Endometrial microvascular endothelial cells (primary cell): ENCODE data around the gene TRIP10. TPM values are rescaled to one million over a fixed set of nuclear protein-coding genes. Genes with fewer than 3 reads are reported as not detected.
"Not testable (repeated sequence)": the region's sequence is repeated elsewhere in the genome, so short reads cannot be mapped to it uniquely, and the experiment has no call there.

Source experiments
- in situ Hi-C: cut with HindIII; loops from 2 replicates; pipeline ENCODE4 v1.10.0; 2017; ENCODE audit warnings: low sequenced_read_pairs, low pct_unique_long_range_greater_than_20kb; ENCODE audit errors: inconsistent ontology term
- total RNA-seq: library from RNA; depleted of rRNA; stranded (reverse); fragments of >200 nt; gene quantifications from one replicate; pipeline ENCODE4 v1.2.3, GENCODE V29; 2015; ENCODE audit errors: inconsistent ontology term

Gene TRIP10
- total RNA-seq, 1 donor from 2014 or later = 60.7 TPM

DNA sequence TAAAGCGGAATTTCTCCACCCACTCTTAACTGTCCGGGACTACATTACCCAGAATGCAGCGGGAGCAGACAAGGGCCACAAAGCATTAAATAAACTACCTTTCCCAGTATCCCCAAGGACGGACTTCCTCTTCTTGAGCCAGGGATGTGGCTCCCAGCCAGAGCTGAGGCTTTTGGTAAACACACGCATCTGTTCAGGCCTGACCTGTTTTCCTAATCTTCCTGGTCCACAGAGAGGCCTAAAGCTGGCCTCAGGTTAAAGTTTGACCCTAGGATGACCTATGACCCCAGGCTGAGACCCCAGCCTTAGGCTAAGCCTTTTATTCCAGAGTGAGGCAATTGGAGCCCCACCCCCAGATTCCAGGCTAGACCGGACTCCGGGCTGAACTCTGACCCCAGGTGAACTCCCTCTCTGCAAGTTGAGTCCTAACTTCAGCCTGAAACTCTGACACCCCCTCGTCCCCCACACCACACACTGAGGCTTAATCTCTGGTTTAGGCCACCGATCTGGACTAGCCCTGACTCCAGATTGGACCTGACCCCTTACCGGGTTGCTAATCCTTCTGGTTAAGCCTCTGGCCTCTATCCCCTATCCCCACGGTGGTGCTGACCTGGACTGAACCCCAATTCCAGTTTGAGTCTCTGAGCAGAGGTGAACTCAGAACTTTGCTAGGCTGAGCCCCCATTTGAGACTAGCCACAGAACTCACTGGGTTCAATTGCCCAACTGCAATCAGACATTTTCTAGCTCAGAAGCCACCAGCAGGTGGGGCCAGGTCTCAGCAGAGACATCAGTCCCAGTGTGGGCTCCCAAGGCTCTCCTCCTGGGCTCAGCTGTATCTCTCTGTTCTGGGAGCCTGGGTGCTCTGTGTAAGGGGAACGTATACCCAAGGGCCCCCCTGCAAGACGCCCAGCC, 1.4 kb upstream of the TRIP10 start:
- in situ Hi-C loops = no loop called here

DNA sequence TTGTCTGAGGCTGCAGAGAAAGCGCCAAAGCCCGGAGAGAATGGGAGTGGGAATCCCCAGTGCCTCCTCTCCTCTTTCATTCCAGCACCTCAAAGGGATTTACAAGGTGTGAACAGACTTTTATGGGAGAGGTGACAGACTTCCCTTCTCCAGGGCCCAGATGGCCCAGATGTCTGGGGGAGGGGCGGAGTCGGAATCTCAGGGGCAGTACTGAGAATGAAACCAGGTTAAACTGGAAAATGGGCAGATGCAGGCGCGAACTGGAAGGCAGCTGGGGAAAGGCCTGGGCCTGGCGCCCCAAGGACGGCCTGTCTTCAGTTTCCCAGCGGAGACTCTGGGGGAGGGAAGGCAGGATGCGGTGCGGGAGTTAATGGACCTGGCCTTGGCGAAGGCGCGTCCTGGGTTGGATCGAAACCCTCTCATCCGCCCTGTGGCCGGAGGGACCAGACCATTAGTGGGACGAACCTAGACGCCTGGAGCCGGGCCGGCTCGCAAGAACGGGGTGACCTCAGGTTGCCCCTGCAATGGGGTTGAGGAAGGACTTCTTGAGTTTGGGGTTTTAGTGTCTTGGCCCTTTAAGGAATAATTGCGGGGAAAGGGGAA, 592 bp upstream of the TRIP10 start:
- in situ Hi-C loops = no loop called here

DNA sequence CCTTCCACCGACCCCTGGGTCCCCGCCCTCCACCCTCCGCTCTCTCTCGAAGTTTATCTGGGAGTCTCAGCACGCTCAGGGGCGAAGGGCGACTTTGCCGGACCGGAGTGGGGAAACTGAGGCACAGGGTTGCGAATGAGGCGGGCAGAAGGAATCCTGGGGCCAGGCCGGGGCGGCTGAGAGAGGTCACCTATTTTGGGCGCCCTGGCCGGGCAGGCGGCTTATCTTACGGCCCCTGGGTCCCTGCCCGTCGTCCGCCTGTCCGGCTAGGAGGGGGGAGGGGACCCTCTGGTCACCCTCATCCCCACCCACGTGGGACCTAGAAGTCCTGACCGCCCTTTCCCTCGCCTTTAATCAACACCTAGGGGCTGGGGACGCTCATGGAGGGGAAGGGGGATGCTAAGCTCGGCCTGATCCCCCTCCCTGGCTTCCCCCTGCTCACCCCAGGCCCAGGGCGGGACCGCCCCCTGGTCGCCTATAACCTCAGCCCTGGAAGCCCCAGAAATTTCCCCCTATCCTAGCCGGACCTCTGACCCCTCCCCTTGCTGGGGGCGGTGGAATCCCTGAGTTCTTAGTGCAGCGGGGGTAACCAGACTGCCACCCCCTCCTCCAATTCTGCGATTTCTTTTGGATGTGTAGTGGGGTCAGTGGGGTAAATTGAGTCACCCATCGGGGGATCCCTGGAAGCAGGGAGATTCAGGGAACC, 556 bp downstream of the TRIP10 start:
- in situ Hi-C loops = no loop called here

DNA sequence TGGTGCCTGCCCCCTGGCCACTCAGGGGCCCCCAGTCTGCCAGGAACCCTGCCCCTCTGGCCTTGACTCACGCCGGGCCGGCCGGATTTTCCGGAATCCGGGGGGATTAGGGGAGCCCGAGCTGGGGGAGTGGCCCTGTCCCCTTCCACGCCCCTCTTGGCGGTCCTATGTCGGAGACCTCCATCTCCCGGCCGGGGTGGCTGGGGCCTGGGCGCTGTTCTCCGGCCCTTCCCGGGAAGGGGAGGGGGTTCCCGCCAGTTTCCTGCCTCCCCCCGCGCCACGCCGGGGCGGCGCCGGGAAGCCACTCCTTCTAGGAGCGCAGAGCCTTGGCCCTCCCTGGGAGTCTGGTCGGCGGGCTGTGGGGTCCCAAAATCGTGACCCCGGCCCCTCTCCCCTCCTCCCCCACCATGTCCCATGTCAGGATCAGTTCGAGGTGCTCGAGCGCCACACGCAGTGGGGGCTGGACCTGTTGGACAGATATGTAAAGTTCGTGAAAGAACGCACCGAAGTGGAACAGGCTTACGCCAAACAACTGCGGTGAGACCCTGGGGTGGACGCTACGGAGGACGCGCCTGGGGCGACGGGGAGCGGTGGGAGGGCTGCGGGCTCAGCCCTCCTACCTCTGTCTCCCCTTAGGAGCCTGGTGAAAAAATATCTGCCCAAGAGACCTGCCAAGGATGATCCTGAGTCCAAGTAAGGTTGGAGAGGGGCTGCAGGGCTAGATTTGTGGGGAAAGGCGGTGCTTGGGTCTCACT, 1.3 kb downstream of the TRIP10 start:
- in situ Hi-C loops = no loop called here

DNA sequence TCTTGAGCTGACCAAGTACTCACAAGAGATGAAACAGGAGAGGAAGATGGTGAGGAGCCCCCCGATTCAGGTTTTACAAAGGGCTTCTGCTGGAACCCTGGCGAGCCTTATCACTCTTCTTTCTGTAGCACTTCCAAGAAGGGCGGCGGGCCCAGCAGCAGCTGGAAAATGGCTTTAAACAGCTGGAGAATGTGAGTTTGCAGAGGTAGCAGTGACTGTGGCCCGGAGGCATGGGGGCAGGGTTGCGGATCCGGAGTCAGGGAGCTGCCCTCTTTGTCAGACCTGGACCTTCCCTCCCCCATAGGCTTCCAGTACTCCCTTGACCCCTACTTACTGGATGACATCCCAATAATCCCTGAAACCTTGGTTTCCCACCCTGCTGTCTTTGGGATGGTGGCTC, 3.6 kb downstream of the TRIP10 start:
- in situ Hi-C loops = no loop called here

DNA sequence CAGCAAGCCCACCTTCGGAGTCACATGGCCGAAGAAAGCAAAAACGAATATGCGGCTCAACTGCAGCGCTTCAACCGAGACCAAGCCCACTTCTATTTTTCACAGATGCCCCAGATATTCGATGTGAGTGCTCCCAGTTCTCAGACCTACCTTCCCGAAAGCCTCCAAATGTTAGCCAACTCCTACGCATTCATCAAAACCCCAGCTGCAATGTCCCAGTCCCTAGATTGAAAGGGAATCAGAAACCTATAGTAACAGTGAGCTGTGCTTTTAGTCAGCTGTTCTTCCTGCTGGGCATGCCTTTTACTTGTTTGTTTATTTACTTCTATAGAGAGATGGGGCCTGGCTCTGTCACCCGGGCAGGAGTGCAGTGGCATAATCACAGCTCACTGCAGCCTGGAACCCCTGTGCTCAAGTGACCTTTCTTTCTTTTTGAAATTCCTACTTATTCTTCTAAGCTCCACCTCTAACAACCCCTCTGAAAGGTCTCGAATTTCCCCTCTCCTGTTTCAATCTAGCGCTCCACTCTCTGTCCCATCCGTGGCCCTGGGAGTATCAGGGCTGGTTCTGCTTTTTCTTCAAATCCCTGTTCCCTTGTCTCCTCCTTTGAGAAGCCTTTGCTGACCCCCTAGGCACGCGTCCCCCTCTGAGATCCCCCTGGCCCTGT, 4.4 kb downstream of the TRIP10 start:
- in situ Hi-C loops = no loop called here

DNA sequence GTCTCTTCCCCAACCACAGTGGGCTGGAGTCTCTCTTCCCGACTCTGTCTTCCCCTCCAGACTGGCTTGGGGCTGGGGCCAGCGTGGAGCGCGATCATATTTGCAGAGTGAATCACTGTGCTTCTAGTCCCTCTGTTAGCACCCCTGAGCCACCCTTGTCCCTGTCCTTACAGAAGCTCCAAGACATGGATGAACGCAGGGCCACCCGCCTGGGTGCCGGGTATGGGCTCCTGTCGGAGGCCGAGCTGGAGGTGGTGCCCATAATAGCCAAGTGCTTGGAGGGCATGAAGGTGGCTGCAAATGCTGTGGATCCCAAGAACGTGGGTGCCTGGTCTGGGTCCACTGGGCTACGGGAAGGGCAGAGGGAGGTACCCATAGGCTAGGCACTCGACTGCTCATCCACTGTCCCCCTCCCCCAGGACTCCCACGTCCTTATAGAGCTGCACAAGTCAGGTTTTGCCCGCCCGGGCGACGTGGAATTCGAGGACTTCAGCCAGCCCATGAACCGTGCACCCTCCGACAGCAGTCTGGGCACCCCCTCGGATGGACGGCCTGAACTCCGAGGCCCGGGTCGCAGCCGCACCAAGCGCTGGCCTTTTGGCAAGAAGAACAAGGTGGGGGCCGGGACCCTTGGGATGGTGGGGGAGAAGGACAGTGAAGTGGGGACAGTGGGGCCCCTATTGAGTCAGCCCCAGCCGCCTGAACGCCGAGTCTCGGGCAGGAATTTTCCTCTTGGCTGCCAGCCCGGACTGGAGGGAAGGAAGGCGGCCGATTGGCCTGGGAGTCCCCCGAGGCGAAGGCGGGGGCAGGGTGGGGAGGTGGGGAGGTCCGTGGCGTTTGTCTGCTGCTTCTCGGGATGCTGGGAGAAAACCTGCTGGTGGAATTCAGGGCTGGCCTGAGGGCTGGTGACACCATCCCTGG, 5.2 kb downstream of the TRIP10 start:
- in situ Hi-C loops = no loop called here

DNA sequence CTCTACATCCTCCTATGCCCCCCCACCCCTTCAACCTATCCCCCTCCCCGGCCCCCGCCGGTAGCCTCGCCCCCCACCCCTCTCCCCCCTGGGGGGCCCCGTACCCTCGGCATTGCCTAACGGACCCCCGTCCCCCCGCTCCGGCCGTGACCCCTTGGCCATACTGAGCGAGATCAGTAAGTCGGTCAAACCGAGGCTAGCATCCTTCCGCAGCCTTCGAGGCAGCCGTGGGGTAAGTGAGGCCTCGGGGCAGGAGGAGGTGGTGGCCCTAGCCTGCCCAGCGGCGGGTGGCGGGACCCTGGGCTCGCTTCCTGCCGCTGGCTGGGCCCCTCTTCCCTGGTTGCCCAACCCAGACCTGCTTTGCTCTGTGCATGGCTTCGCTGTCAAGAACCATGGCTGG, 6.5 kb downstream of the TRIP10 start:
- in situ Hi-C loops = no loop called here

DNA sequence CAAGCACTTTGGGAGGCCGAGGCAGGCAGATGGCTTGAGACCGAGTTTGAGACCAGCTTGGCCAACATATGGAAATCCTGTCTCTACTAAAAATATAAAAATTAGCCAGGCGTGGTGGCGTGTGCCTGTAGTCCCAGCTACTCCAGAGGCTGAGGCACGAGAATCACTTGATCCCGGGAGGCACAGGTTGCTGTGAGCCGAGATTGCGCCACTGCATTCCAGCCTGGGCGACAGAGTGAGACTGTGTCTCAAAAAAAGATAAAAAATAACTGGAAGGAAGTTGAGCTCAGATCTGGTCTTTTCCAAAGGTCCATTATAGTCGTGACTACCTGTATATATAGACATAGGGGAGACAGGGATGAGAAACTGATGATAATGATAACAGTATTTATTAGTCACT, 9.1 kb downstream of the TRIP10 start:
- in situ Hi-C loops = not testable (repeated sequence)

DNA sequence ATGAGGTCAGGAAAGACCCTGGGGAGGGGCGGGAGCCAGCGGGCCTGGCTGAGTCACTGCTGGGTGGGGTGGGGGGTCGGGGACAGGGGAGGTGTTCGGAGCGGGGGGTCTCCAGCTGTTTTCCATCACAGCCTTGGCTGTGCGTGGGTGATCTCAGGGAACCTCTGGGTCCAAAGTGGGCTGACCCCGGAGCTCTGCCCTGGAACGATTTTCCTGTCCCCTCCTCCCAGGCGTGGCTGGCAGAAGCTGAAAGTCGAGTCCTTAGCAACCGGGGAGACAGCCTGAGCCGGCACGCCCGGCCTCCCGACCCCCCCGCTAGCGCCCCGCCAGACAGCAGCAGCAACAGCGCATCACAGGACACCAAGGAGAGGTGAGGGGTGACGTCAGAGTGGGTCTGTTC, 10.6 kb downstream of the TRIP10 start:
- in situ Hi-C loops = no loop called here

DNA sequence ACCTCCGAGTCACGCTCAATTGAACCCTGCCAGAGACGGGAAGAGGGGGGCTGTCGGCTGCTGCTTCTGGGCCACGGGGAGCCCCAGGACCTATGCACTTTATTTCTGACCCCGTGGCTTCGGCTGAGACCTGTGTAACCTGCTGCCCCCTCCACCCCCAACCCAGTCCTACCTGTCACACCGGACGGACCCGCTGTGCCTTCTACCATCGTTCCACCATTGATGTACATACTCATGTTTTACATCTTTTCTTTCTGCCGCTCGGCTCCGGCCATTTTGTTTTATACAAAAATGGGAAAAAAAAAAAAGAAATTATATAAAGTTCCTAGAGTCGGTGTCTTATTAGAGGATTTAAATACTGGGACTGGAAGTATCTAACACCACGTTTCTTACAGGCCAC, 11.7 kb downstream of the TRIP10 start:
- in situ Hi-C loops = no loop called here

DNA sequence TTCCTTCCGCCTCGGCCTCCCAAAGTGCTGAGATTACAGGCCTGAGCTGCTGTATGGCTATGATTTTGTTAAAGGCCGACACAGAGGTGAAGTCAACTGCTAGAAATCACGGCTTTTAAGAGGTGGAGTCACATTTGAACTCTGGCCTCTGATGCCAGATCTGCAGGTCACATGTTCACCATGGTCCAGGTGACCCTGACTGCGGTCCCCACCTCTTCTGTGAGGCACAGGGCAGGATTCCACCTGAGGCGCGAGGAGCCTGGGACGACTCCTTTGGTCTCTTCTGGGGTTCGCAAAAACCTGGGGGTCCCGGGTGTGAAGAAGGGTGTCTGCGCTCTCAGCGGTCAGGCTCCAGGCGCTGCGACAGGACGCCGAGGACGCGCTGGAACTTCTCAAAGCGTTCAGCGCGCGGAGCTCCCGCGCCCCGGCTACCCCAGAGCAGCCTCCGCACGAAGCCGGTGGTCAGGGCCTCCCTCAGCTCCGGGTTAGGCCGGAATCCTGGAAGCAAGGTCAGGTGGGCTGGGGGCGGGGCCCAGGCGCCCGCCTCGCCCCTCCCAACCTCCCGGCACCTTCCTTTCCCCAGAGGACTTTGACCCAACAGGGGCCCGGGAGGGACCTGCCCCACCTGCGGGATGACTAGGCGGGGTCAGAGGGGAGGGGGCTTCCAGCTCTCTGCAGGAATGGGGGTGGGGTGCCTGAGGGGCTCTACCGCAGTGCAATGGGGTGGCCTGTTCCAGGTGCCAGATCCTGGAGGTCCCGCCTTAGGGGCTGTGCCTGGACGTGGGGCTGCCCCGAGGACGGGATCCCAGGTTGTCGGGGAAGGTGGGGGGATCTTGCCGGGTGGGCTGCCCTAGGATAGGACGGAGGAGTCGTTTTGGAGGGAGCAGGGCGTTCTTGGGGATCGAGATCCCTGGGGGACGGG, 13.0 kb downstream of the TRIP10 start:
- in situ Hi-C loops = no loop called here

DNA sequence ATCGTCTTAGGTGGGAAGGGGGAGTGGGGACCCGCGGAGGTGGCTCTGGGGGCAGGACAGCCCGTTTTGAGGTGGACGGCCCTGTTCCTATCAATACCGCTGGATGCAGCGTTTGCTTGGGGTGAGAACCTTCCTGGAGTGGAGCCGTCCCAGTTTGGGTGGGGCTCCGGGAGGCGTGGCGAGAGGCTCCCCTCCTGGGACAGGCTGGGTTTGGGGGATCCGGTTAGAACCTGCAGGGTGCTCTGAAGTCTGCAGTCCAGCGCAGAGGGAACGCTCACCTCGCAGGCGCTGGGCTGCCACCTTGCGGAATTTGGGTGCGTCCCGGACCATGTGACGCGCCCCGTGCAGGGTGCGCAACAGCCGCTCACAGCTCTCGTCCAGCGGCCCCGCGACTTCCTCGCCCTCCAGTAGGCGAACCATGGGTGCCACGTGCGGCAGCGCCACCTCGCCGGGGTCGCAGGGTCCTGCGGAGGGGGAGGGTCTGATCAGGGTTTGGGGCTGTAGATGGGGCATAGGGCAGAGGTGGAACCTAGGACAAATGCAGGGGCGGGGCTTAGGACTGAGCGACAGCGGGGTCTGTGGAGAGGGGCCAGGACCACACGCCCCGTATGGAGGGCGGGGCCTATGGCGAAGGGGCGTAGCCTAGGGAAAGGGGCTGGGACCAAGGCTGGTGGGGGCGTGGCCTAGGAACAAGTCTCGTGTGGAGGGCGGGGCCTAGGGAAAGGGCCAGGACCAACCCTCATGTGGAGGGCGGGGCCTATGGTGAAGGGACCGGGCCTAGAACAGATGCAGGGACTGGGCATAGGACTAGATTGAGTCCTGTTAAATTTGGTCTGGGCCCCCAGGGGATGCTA, 13.9 kb downstream of the TRIP10 start:
- in situ Hi-C loops = no loop called here

DNA sequence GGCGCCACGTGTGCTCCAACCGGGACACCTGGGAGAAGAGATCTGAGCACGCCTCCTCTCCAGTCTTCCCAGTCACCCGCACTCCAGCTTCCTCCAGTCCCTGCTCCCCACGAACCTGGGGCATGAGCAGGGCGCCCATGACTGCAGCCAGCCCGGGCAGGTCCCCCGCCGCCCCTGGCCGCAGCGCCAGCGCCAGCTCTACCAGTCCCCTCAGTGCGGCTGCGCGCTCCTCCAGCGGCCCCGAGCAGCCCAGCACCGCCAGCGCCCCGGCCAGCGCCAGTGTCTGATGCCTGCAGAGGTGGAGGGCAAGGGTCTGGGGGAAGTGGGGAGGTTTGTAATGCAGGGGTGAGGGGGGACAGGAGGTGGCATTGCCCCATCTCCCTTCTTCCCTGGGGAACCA, 14.7 kb downstream of the TRIP10 start:
- in situ Hi-C loops = no loop called here

DNA sequence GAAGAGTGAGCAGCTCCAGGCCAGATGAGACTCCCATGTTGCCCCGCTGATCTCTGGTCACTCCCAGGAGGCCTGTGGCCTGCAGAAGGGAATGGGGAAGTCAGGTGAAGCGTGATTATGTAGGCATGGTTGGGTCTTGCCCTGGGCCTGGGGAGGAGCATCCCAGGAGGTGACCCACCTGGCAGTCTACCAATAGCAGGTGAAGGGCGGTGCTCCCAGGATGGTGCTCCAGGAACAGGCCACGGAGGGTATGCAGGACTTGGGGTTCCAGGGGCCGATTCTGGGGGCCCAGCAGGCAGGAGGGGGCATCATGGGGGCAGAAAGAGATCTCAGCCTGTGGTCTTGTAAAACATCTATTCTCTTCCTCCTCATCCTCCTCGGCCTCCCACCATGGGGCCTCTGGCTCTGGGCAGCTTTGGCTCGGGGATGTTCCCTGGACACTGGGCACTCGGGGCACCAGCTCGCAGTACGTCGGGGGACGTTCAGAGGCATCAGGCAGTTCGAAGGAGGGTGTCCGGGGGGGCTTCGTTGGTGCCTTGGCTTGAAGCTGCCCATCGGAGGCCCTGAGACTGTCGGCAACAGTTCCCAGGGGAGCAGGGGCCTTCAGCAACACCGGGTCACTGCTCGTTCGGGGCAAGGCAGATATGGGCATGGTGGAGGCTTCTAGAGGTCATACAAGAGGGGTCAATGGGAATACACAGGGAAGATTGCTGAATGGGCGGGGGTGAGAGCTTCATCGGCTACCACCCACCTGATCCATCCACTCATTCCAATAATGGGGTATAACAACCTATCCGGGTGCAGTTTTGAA, 15.4 kb downstream of the TRIP10 start:
- in situ Hi-C loops = no loop called here
